Endothelial cell of umbilical vein (primary cell): Measurements from ENCODE around the gene ZNF511.

Experiments
- EZH2 ChIP-seq: IDR thresholded peaks from 2 replicates; pipeline ENCODE4 v1.6.1; 2012; ENCODE audit warnings: borderline replicate concordance, low read depth, mild to moderate bottlenecking, moderate library complexity, low read length, inconsistent platforms; ENCODE audit not compliant: severe bottlenecking
- FOS ChIP-seq: IDR thresholded peaks from 2 replicates; pipeline ENCODE4 v1.6.1; 2011; ENCODE audit warnings: mild to moderate bottlenecking, low read length, moderate library complexity, borderline replicate concordance; ENCODE audit not compliant: insufficient read depth
- POLR2A ChIP-seq: IDR thresholded peaks from 2 replicates; pipeline ENCODE4 v1.6.1; 2012; ENCODE audit warnings: low read depth, mild to moderate bottlenecking, control low read depth, low read length
- POLR2AphosphoS5 ChIP-seq: IDR thresholded peaks from 2 replicates; pipeline ENCODE4 v1.6.1; 2012; ENCODE audit warnings: low read depth, mild to moderate bottlenecking, control low read depth, low read length, moderate library complexity; ENCODE audit not compliant: insufficient read depth
- TF ChIP-seq, protein P1 (sequence below), 2 donors: IDR thresholded peaks; 1 replicate in 1 of 2; 2 replicates in 1 of 2; pipeline ENCODE4 v1.5.1; 2011; ENCODE audit warnings: low read length in 2 of 2, mild to moderate bottlenecking in 2 of 2, moderate library complexity in 2 of 2, control low read depth in 1 of 2, inconsistent platforms in 1 of 2, low read depth in 1 of 2; ENCODE audit not compliant: insufficient read depth in 1 of 2; ENCODE audit errors: extremely low read depth in 1 of 2
- TF ChIP-seq, protein P2 (sequence below): IDR thresholded peaks from 2 replicates; pipeline ENCODE4 v1.6.1; 2011; ENCODE audit not compliant: insufficient read depth, insufficient read length

DNA sequence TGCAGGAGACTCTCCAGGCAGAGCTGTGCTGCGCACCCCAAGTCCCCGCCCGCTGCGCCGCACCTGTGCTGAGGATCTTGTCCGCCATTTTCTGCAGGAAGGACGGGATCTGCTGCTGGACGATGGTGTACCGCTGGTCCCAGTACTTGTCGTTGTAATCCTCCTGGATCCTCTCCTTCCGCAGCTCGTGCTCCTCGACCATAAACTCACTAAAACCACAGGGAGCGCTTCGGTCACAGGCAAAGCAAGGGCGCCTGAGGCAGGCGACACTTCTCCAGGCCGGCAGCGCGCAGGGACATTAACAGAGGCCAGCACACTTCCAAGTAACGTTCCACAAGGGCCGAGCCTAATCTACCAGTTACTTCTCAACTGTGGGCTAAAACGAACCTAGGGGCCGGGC is 19.0 kb upstream of the ZNF511 start:
- TF ChIP-seq, protein P1, sequence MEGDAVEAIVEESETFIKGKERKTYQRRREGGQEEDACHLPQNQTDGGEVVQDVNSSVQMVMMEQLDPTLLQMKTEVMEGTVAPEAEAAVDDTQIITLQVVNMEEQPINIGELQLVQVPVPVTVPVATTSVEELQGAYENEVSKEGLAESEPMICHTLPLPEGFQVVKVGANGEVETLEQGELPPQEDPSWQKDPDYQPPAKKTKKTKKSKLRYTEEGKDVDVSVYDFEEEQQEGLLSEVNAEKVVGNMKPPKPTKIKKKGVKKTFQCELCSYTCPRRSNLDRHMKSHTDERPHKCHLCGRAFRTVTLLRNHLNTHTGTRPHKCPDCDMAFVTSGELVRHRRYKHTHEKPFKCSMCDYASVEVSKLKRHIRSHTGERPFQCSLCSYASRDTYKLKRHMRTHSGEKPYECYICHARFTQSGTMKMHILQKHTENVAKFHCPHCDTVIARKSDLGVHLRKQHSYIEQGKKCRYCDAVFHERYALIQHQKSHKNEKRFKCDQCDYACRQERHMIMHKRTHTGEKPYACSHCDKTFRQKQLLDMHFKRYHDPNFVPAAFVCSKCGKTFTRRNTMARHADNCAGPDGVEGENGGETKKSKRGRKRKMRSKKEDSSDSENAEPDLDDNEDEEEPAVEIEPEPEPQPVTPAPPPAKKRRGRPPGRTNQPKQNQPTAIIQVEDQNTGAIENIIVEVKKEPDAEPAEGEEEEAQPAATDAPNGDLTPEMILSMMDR (IDR thresholded peaks at IDR 0.05; ENCODE audit: extremely low read depth in 1 of 2, insufficient read depth in 1 of 2, low read depth in 1 of 2, low read length in 2 of 2) = no peak
- TF ChIP-seq EZH2 (no peak), POLR2A (no peak), FOS (no peak), POLR2AphosphoS5 (no peak)
- TF ChIP-seq, protein P2, sequence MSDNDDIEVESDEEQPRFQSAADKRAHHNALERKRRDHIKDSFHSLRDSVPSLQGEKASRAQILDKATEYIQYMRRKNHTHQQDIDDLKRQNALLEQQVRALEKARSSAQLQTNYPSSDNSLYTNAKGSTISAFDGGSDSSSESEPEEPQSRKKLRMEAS = no peak
